Testis (tissue), 2 donors: Measurements from ENCODE around the gene WFS1.

Experiments
- POLR2A ChIP-seq: fragments of 450-650 bp; IDR thresholded peaks from one replicate; pipeline ENCODE4 v1.6.1; 2017; ENCODE audit warnings: antibody characterized with exemption, mild to moderate bottlenecking, moderate library complexity
- TF ChIP-seq, protein P1 (sequence below), 3 experiments: fragments of 450-650 bp in 2 of 3; fragments of 200-600 bp in 1 of 3; sonication (generic) in 1 of 3; IDR thresholded peaks; one replicate each; pipeline ENCODE4 v1.5.1; 2016 to 2019; ENCODE audit warnings: antibody characterized with exemption in 3 of 3, mild to moderate bottlenecking in 2 of 3, moderate library complexity in 1 of 3

DNA sequence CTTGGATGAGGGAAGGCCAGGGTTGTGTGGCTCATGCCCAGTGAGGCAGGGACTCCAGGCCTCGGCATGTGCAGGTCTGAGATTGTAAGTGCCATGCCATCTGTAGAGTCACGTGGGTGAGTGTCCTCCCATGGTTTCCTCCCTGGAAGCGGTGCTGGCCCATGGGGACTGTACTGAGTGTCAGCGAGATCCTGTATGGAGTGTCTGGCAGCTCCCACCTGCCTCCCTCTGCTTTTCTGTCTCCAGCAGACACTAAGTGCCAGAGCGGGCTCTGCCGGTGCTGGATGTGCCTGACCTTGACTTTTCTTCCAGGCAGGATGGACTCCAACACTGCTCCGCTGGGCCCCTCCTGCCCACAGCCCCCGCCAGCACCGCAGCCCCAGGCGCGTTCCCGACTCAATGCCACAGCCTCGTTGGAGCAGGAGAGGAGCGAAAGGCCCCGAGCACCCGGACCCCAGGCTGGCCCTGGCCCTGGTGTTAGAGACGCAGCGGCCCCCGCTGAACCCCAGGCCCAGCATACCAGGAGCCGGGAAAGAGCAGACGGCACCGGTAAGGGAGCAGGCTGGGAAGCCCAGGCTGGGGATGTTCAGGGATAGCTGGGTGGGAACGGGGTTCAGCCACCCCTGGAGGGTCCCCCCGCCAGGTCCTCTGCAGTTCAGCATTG, 7.6 kb downstream of the WFS1 start:
- TF ChIP-seq, protein P1, sequence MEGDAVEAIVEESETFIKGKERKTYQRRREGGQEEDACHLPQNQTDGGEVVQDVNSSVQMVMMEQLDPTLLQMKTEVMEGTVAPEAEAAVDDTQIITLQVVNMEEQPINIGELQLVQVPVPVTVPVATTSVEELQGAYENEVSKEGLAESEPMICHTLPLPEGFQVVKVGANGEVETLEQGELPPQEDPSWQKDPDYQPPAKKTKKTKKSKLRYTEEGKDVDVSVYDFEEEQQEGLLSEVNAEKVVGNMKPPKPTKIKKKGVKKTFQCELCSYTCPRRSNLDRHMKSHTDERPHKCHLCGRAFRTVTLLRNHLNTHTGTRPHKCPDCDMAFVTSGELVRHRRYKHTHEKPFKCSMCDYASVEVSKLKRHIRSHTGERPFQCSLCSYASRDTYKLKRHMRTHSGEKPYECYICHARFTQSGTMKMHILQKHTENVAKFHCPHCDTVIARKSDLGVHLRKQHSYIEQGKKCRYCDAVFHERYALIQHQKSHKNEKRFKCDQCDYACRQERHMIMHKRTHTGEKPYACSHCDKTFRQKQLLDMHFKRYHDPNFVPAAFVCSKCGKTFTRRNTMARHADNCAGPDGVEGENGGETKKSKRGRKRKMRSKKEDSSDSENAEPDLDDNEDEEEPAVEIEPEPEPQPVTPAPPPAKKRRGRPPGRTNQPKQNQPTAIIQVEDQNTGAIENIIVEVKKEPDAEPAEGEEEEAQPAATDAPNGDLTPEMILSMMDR (IDR thresholded peaks at IDR 0.05), result no peak
- no peak for TF ChIP-seq POLR2A
